ENCODE measurements around the gene TENM4. TPM values are rescaled to one million over a fixed set of nuclear protein-coding genes. Genes with fewer than 3 reads are reported as not detected.

TENM4 gene
- total and polyA plus RNA-seq, 2 of the 8 experiments (the other 6 are each of a cell fraction or from before 2014, with no cell fraction given) = 3.5 to 7.2 TPM

DNA sequence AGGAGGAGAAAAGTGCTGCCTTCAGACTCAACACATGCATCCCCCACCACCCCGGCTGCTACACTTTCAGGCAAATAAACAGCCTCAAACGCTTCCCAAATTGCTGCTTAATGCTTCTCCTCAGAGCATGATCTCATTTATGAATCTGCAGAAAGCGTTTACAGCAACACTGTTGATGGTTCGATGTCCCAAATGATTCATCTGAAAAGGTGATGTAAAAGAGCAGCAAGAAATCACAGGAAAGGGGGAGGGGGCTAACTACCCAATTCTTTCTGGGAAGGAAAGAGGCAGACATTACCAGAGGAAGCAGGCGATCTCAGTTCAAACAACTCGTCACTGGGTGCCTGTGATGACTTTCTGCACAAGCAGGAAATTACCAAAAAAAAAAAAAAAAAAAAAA is 119.6 kb downstream of the TENM4 start:
- ChIA-PET POLR2A (ENCODE audit: partially characterized antibody) (no interaction called here), CTCF (ENCODE audit: partially characterized antibody) (interaction anchor here (1.0 to 1.7 kb wide), 3 partner anchors 8 to 79 kb away, joined by 3 to 5 read pairs (median 4); no protein-coding TSS in a partner anchor)
- Histone ChIP-seq H3K4me2 (ENCODE audit: insufficient read depth in 1 of 2, low read depth in 2 of 2, low read length in 2 of 2) (no peak overlapping the region), H2BK120ac (replicated peaks; ENCODE audit: low read depth, low read length) (no peak overlapping the region), H2BK20ac (ENCODE audit: low read length) (no peak overlapping the region), H3K14ac (ENCODE audit: insufficient read length) (no peak overlapping the region), H3K4me3 (ENCODE audit: extremely low read depth in 1 of 4, insufficient read depth in 2 of 4, low read depth in 3 of 4, low read length in 4 of 4) (no peak overlapping the region), H4K20me1 (replicated peaks in 1 of 2; ENCODE audit: control insufficient read depth in 1 of 2, insufficient read depth in 2 of 2, low read length in 2 of 2) (no peaks in the 10 kb centered on the region), H3K4me1 (replicated peaks in 1 of 4; ENCODE audit: control insufficient read depth in 3 of 4, insufficient read depth in 4 of 4, low read length in 3 of 4) (no peaks in the 10 kb centered on the region), H4K8ac (ENCODE audit: extremely low read depth, insufficient read depth, low read length) (no peak overlapping the region), H3K36me3 (ENCODE audit: control insufficient read depth in 2 of 4, insufficient read depth in 4 of 4, low read length in 3 of 4) (no peaks in the 10 kb centered on the region), H3K27ac (ENCODE audit: low read depth, low read length) (no peak overlapping the region), H3K56ac (replicated peaks; ENCODE audit: insufficient read length, low read depth, low read length) (no peak overlapping the region), H3K27me3 (replicated peaks in 1 of 4; ENCODE audit: control insufficient read depth in 3 of 4, extremely low read depth in 1 of 4, insufficient read depth in 3 of 4, low read length in 3 of 4) (no peaks in the 10 kb centered on the region), H3K4ac (replicated peaks; ENCODE audit: insufficient read length, low read depth, low read length) (no peak overlapping the region), H3K18ac (ENCODE audit: extremely low read depth, low read length) (no peak overlapping the region), H4K91ac (replicated peaks; ENCODE audit: insufficient read length, low read length) (no peak overlapping the region), H3K23me2 (ENCODE audit: low read depth, low read length) (no peaks in the 10 kb centered on the region), H2AK5ac (ENCODE audit: low read depth, low read length) (no peak overlapping the region), H2AFZ (ENCODE audit: low read length) (no peak overlapping the region), H2BK12ac (ENCODE audit: low read depth, low read length) (no peak overlapping the region), H3K23ac (ENCODE audit: insufficient read length) (no peak overlapping the region), H2BK5ac (ENCODE audit: low read depth, low read length) (no peak overlapping the region), H3K79me1 (ENCODE audit: low read depth, low read length) (no peaks in the 10 kb centered on the region), H3K9ac (replicated peaks in 1 of 4; ENCODE audit: extremely low read depth in 1 of 4, low read depth in 3 of 4, low read length in 3 of 4) (no peak overlapping the region), H3K9me3 (ENCODE audit: insufficient read depth in 2 of 2, low read depth in 1 of 2, low read length in 1 of 2) (no peaks in the 10 kb centered on the region), H2BK15ac (ENCODE audit: low read length) (no peak overlapping the region), H4K5ac (ENCODE audit: insufficient read length, low read depth, low read length) (no peak overlapping the region), H3K79me2 (ENCODE audit: control insufficient read depth in 1 of 2, insufficient read depth in 2 of 2, low read length in 2 of 2) (no peaks in the 10 kb centered on the region)
- no peak for FAIRE-seq
- TF ChIP-seq ASH2L (IDR thresholded peaks at IDR 0.05; ENCODE audit: low read length) (no peak), EP300 (IDR thresholded peaks at IDR 0.05; ENCODE audit: borderline replicate concordance in 1 of 2, low read depth in 2 of 2, low read length in 2 of 2) (no peak), SIX5 (IDR thresholded peaks at IDR 0.05; ENCODE audit: low read depth, low read length) (no peak), NRF1 (IDR thresholded peaks at IDR 0.05; ENCODE audit: low read depth, low read length) (no peak), SIRT6 (IDR thresholded peaks at IDR 0.05; ENCODE audit: low read length) (no peak), SUZ12 (IDR thresholded peaks at IDR 0.05; ENCODE audit: low read length) (no peak), ZNF274 (IDR thresholded peaks at IDR 0.05; ENCODE audit: borderline replicate concordance, extremely low read depth, low read length) (no peak), TBP (IDR thresholded peaks at IDR 0.05; ENCODE audit: low read depth, low read length) (no peak), SP2 (IDR thresholded peaks at IDR 0.05; ENCODE audit: low read length) (no peak), PHF8 (conservative IDR thresholded peaks at IDR 0.05; ENCODE audit: low read depth, low read length) (no peak), RAD21 (IDR thresholded peaks at IDR 0.05 in 1 of 2, conservative IDR thresholded peaks at IDR 0.05 in 1 of 2; ENCODE audit: low read depth in 2 of 2, low read length in 2 of 2) (no peak), EZH2 (IDR thresholded peaks at IDR 0.05; ENCODE audit: low read depth, low read length, severe bottlenecking) (no peak), SIN3A (conservative IDR thresholded peaks at IDR 0.05 in 1 of 2, IDR thresholded peaks at IDR 0.05 in 1 of 2; ENCODE audit: low read depth in 1 of 2, low read length in 2 of 2) (no peak), SP1 (IDR thresholded peaks at IDR 0.05; ENCODE audit: low read depth, low read length) (no peak), SP4 (IDR thresholded peaks at IDR 0.05; ENCODE audit: low read length) (no peak)
- WGBS, 2 experiments (ENCODE audit: extremely low coverage in 1 of 2, insufficient coverage in 1 of 2, insufficient read length in 1 of 2, insufficient replicate concordance in 2 of 2, low coverage in 1 of 2, low lambda C conversion rate in 2 of 2, missing lambda C conversion rate in 1 of 2) = 80% methylated on average over 6 of the region's 6 CpGs; no CpG with 5 or more reads in 1 of the 2 experiments
- no peak for DNase-seq (ENCODE audit: low read depth in 1 of 2, low spot score in 2 of 2)
